BLaER1 treated with 17β-estradiol and CSF1 and Interleukin-3, amounts not matched to agents 10 nM and 100 nM (cell line): ENCODE measurements around the gene DMD.

Source experiments
- H3K27ac ChIP-seq, 11 experiments: shearing (Covaris generic); formaldehyde crosslinking; 2 replicates each; pipeline ENCODE4 v1.8.1; 2022
- H3K27me3 ChIP-seq, 11 experiments: shearing (Covaris generic); formaldehyde crosslinking; 2 replicates each; pipeline ENCODE4 v1.8.1; 2022
- H3K36me3 ChIP-seq, 11 experiments: shearing (Covaris generic); formaldehyde crosslinking; 2 replicates each; pipeline ENCODE4 v1.8.1; 2022
- H3K4me1 ChIP-seq, 10 experiments: shearing (Covaris generic); formaldehyde crosslinking; 2 replicates each; pipeline ENCODE4 v1.8.1; 2022
- H3K4me2 ChIP-seq, 11 experiments: shearing (Covaris generic); formaldehyde crosslinking; 2 replicates each; pipeline ENCODE4 v1.8.1; 2022
- H3K4me3 ChIP-seq, 10 experiments: shearing (Covaris generic); formaldehyde crosslinking; 2 replicates each; pipeline ENCODE4 v1.8.1; 2022
- H3K9ac ChIP-seq, 11 experiments: shearing (Covaris generic); formaldehyde crosslinking; 2 replicates each; pipeline ENCODE4 v1.8.1; 2022
- H3K9me3 ChIP-seq, 11 experiments: shearing (Covaris generic); formaldehyde crosslinking; replicated peaks in 1 of 11; 2 replicates each; pipeline ENCODE4 v1.8.1; 2022
- H4K20me1 ChIP-seq, 11 experiments: shearing (Covaris generic); formaldehyde crosslinking; 2 replicates each; pipeline ENCODE4 v1.8.1; 2022
- Cebpa-rat ChIP-seq, 11 experiments: shearing (Covaris generic); IDR thresholded peaks; 2 replicates each; pipeline ENCODE4 v1.8.1; 2022

The DMD gene

GRCh38 chrX:31199056-31199839 is 2012.1 kb downstream of the DMD start:
- no peak overlapping the region for H3K27ac ChIP-seq
- H3K4me2 ChIP-seq = no peak overlapping the region
- no peak for TF ChIP-seq Cebpa-rat (IDR thresholded peaks at IDR 0.05)
- peaks cover 0 to 13% (median 8%) of the 10 kb centered on the region in 11 experiments; a peak in 9 of 22 replicates for H3K9me3 ChIP-seq
- no peak overlapping the region for H3K4me3 ChIP-seq
- peaks cover 0 to 44% (median 8%) of the 10 kb centered on the region in 11 experiments; a peak in 9 of 22 replicates for H3K36me3 ChIP-seq
- H4K20me1 ChIP-seq = peaks cover 0 to 4% (median 0%) of the 10 kb centered on the region in 11 experiments; a peak in 2 of 22 replicates
- peaks cover 72 to 100% (median 98%) of the 10 kb centered on the region in 11 experiments for H3K27me3 ChIP-seq
- H3K4me1 ChIP-seq = peaks cover 0 to 8% (median 0%) of the 10 kb centered on the region in 10 experiments; a peak in 1 of 20 replicates
- H3K9ac ChIP-seq = no peak overlapping the region

- no peak for TF ChIP-seq Cebpa-rat (IDR thresholded peaks at IDR 0.05)
- no peak overlapping the region for H3K27ac ChIP-seq
- H4K20me1 ChIP-seq = no peaks in the 10 kb centered on the region
- H3K4me2 ChIP-seq = no peak overlapping the region
- peaks cover 0 to 8% (median 0%) of the 10 kb centered on the region in 10 experiments; a peak in 1 of 20 replicates for H3K4me1 ChIP-seq
- H3K9me3 ChIP-seq = peaks cover 0 to 10% (median 0%) of the 10 kb centered on the region in 11 experiments; a peak in 5 of 22 replicates
- no peak overlapping the region for H3K9ac ChIP-seq
- H3K27me3 ChIP-seq = peaks cover 95 to 99% (median 99%) of the 10 kb centered on the region in 11 experiments
- peaks cover 0 to 5% (median 0%) of the 10 kb centered on the region in 11 experiments; a peak in 1 of 22 replicates for H3K36me3 ChIP-seq
- no peak overlapping the region for H3K4me3 ChIP-seq
These were observed 2021.0 kb downstream of the DMD start for GRCh38 chrX:31190221-31190975.

- peaks cover 0 to 9% (median 0%) of the 10 kb centered on the region in 11 experiments; a peak in 1 of 22 replicates for H3K36me3 ChIP-seq
- peaks cover 87 to 93% (median 91%) of the 10 kb centered on the region in 11 experiments for H3K27me3 ChIP-seq
- H3K9ac ChIP-seq = no peak overlapping the region
- no peak overlapping the region for H3K4me2 ChIP-seq
- H3K4me3 ChIP-seq = no peak overlapping the region
- no peak for TF ChIP-seq Cebpa-rat (IDR thresholded peaks at IDR 0.05)
- peaks cover 0 to 7% (median 0%) of the 10 kb centered on the region in 11 experiments; a peak in 1 of 22 replicates for H3K9me3 ChIP-seq
- peaks cover 0 to 2% (median 0%) of the 10 kb centered on the region in 11 experiments; a peak in 3 of 22 replicates for H4K20me1 ChIP-seq
- H3K4me1 ChIP-seq = no peaks in the 10 kb centered on the region
- no peak overlapping the region for H3K27ac ChIP-seq
These were observed 2024.5 kb downstream of the DMD start for GRCh38 chrX:31186693-31187338.

GRCh38 chrX:31185884-31186283 is 2025.5 kb downstream of the DMD start:
- Histone ChIP-seq H3K9me3 (no peaks in the 10 kb centered on the region), H3K27ac (no peak overlapping the region), H4K20me1 (peaks cover 0 to 5% (median 0%) of the 10 kb centered on the region in 11 experiments; a peak in 3 of 22 replicates), H3K4me1 (no peaks in the 10 kb centered on the region), H3K36me3 (peaks cover 0 to 5% (median 0%) of the 10 kb centered on the region in 11 experiments; a peak in 1 of 22 replicates), H3K27me3 (peaks cover 87 to 93% (median 91%) of the 10 kb centered on the region in 11 experiments), H3K4me3 (no peak overlapping the region), H3K4me2 (no peak overlapping the region), H3K9ac (no peak overlapping the region)
- TF ChIP-seq Cebpa-rat (IDR thresholded peaks at IDR 0.05) = no peak

GRCh38 chrX:31181377-31182000 is 2029.9 kb downstream of the DMD start:
- H3K9ac ChIP-seq = no peak overlapping the region
- H3K4me3 ChIP-seq = no peak overlapping the region
- H4K20me1 ChIP-seq = peaks cover 0 to 5% (median 0%) of the 10 kb centered on the region in 11 experiments; a peak in 3 of 22 replicates
- no peak overlapping the region for H3K27ac ChIP-seq
- H3K27me3 ChIP-seq = peaks cover 91 to 94% (median 92%) of the 10 kb centered on the region in 11 experiments
- no peak overlapping the region for H3K4me2 ChIP-seq
- no peaks in the 10 kb centered on the region for H3K4me1 ChIP-seq
- H3K9me3 ChIP-seq = no peaks in the 10 kb centered on the region
- peaks cover 0 to 19% (median 0%) of the 10 kb centered on the region in 11 experiments; a peak in 3 of 22 replicates for H3K36me3 ChIP-seq
- no peak for TF ChIP-seq Cebpa-rat (IDR thresholded peaks at IDR 0.05)

- H3K4me2 ChIP-seq = no peak overlapping the region
- TF ChIP-seq Cebpa-rat (IDR thresholded peaks at IDR 0.05) = no peak
- H3K27ac ChIP-seq = no peak overlapping the region
- peaks cover 0 to 5% (median 0%) of the 10 kb centered on the region in 11 experiments; a peak in 3 of 22 replicates for H4K20me1 ChIP-seq
- no peak overlapping the region for H3K9ac ChIP-seq
- no peaks in the 10 kb centered on the region for H3K9me3 ChIP-seq
- H3K4me1 ChIP-seq = no peaks in the 10 kb centered on the region
- H3K36me3 ChIP-seq = peaks cover 0 to 19% (median 0%) of the 10 kb centered on the region in 11 experiments; a peak in 3 of 22 replicates
- peaks cover 98 to 100% (median 100%) of the 10 kb centered on the region in 11 experiments for H3K27me3 ChIP-seq
- H3K4me3 ChIP-seq = no peak overlapping the region
These were observed 2032.1 kb downstream of the DMD start for GRCh38 chrX:31179203-31179602.

GRCh38 chrX:31178769-31179125 is 2032.6 kb downstream of the DMD start:
- no peak overlapping the region for H3K9ac ChIP-seq
- peaks cover 99 to 100% (median 100%) of the 10 kb centered on the region in 11 experiments for H3K27me3 ChIP-seq
- H4K20me1 ChIP-seq = peaks cover 0 to 5% (median 0%) of the 10 kb centered on the region in 11 experiments; a peak in 3 of 22 replicates
- no peak for TF ChIP-seq Cebpa-rat (IDR thresholded peaks at IDR 0.05)
- H3K4me2 ChIP-seq = no peak overlapping the region
- no peaks in the 10 kb centered on the region for H3K4me1 ChIP-seq
- H3K4me3 ChIP-seq = no peak overlapping the region
- no peak overlapping the region for H3K27ac ChIP-seq
- no peaks in the 10 kb centered on the region for H3K9me3 ChIP-seq
- peaks cover 0 to 19% (median 0%) of the 10 kb centered on the region in 11 experiments; a peak in 3 of 22 replicates for H3K36me3 ChIP-seq

- no peak overlapping the region for H3K4me2 ChIP-seq
These were observed 2033.1 kb downstream of the DMD start for GRCh38 chrX:31178064-31178768.

More at GRCh38 chrX:31178064-31178768, 2033.1 kb downstream of the DMD start:
- Histone ChIP-seq H3K4me1 (no peaks in the 10 kb centered on the region), H3K4me3 (no peak overlapping the region), H4K20me1 (peaks cover 0 to 5% (median 0%) of the 10 kb centered on the region in 11 experiments; a peak in 3 of 22 replicates), H3K9ac (no peak overlapping the region), H3K9me3 (no peaks in the 10 kb centered on the region), H3K27ac (no peak overlapping the region), H3K36me3 (peaks cover 0 to 19% (median 0%) of the 10 kb centered on the region in 11 experiments; a peak in 3 of 22 replicates), H3K27me3 (peaks cover 99 to 100% (median 100%) of the 10 kb centered on the region in 11 experiments)
- TF ChIP-seq Cebpa-rat (IDR thresholded peaks at IDR 0.05) = no peak
